BE2C (cell line): ENCODE results near the gene TENM4.

Source experiments
- DNase-seq: peaks from one replicate; pipeline ENCODE4 v3.0.0-alpha.2; 2020
- H3K27me3 ChIP-seq: fragments of 250-450 bp; sonication (Bioruptor Pico); 2 replicates; pipeline ENCODE4 v1.5.1; 2020; ENCODE audit warnings: mild to moderate bottlenecking
- H3K36me3 ChIP-seq: fragments of 250-450 bp; sonication (Bioruptor Pico); 2 replicates; pipeline ENCODE4 v1.5.1; 2020; ENCODE audit warnings: mild to moderate bottlenecking
- H3K4me1 ChIP-seq: fragments of 250-450 bp; sonication (Bioruptor Pico); 2 replicates; pipeline ENCODE4 v1.5.1; 2020
- H3K4me3 ChIP-seq: 2 replicates; pipeline ENCODE4 v1.5.1; 2011; ENCODE audit warnings: low read depth, low read length
- H3K9me3 ChIP-seq: fragments of 250-450 bp; sonication (Bioruptor Pico); 2 replicates; pipeline ENCODE4 v1.5.1; 2020
- CTCF ChIP-seq: IDR thresholded peaks from 2 replicates; pipeline ENCODE4 v1.5.1; 2012; ENCODE audit warnings: mild to moderate bottlenecking, low read depth, low read length

TENM4 gene

GRCh38 chr11:78961937-78962701 is 478.7 kb downstream of the TENM4 start:
- peak; percentile 93 for DNase-seq
- Histone ChIP-seq H3K4me3 (peak overlapping the region; percentile 82), H3K27me3 (no peaks in the 10 kb centered on the region), H3K36me3 (peaks cover 5% of the 10 kb centered on the region; the same call in 1 of the 2 replicates), H3K4me1 (peaks cover 34% of the 10 kb centered on the region), H3K9me3 (no peaks in the 10 kb centered on the region)
- no peak for TF ChIP-seq CTCF

- peak; percentile 46 for DNase-seq
- Histone ChIP-seq H3K36me3 (peaks cover 5% of the 10 kb centered on the region; the same call in 1 of the 2 replicates), H3K9me3 (no peaks in the 10 kb centered on the region), H3K27me3 (no peaks in the 10 kb centered on the region), H3K4me3 (peak overlapping the region; percentile 82), H3K4me1 (peaks cover 40% of the 10 kb centered on the region)
- peak; percentile 78 for TF ChIP-seq CTCF
Measured at GRCh38 chr11:78961247-78961646, 479.6 kb downstream of the TENM4 start.

- no peak for TF ChIP-seq CTCF
- H3K4me1 ChIP-seq: peaks cover 68% of the 10 kb centered on the region
Measured at GRCh38 chr11:78958444-78958843, 482.4 kb downstream of the TENM4 start.

GRCh38 chr11:78957476-78958245 is 483.2 kb downstream of the TENM4 start:
- Histone ChIP-seq H3K9me3 (no peaks in the 10 kb centered on the region), H3K4me3 (no peak overlapping the region), H3K27me3 (no peaks in the 10 kb centered on the region), H3K36me3 (peaks cover 5% of the 10 kb centered on the region; the same call in 1 of the 2 replicates), H3K4me1 (peaks cover 68% of the 10 kb centered on the region)
- DNase-seq: no peak
- no peak for TF ChIP-seq CTCF

More at GRCh38 chr11:78958444-78958843, 482.4 kb downstream of the TENM4 start:
- H3K9me3 ChIP-seq: no peaks in the 10 kb centered on the region
- H3K4me3 ChIP-seq: no peak overlapping the region
- DNase-seq: no peak
- no peaks in the 10 kb centered on the region for H3K27me3 ChIP-seq
- H3K36me3 ChIP-seq: peaks cover 5% of the 10 kb centered on the region; the same call in 1 of the 2 replicates

- peaks cover 66% of the 10 kb centered on the region for H3K4me1 ChIP-seq
Measured at GRCh38 chr11:78954696-78955095, 486.1 kb downstream of the TENM4 start.

More at GRCh38 chr11:78954696-78955095, 486.1 kb downstream of the TENM4 start:
- no peaks in the 10 kb centered on the region; the same call in 1 of the 2 replicates for H3K36me3 ChIP-seq
- TF ChIP-seq CTCF: no peak
- H3K9me3 ChIP-seq: no peaks in the 10 kb centered on the region
- DNase-seq: no peak
- no peaks in the 10 kb centered on the region for H3K27me3 ChIP-seq
- H3K4me3 ChIP-seq: no peak overlapping the region
